Stimulated activated CD4-positive, alpha-beta T cell treated with anti-CD3 and anti-CD28 coated beads, Interleukin-12 subunit alpha, Interleukin-12 subunit beta, amount 100 ng/mL, for 4 hours (primary cell): ENCODE data around the gene FAM124A.

Experiments
- DNase-seq: peaks from one replicate; pipeline ENCODE4 v3.0.0-alpha.2; 2020

Gene FAM124A

GRCh38 chr13:51311957-51312520, 89.8 kb downstream of the FAM124A start:
- no peak for DNase-seq

GRCh38 chr13:51313619-51314018, 91.4 kb downstream of the FAM124A start:
- no peak for DNase-seq

- DNase-seq: no peak
These were observed 95.1 kb downstream of the FAM124A start for GRCh38 chr13:51317262-51317661.

- DNase-seq: no peak
These were observed 95.8 kb downstream of the FAM124A start for GRCh38 chr13:51318015-51318414.

- no peak for DNase-seq
These were observed 96.7 kb downstream of the FAM124A start for GRCh38 chr13:51318876-51319275.

GRCh38 chr13:51321836-51322235, 99.6 kb downstream of the FAM124A start:
- no peak for DNase-seq

GRCh38 chr13:51322826-51323225, 100.6 kb downstream of the FAM124A start:
- DNase-seq: no peak

GRCh38 chr13:51323824-51324511, 101.8 kb downstream of the FAM124A start:
- DNase-seq: no peak

- no peak for DNase-seq
These were observed 102.7 kb downstream of the FAM124A start for GRCh38 chr13:51324714-51325420.

- no peak for DNase-seq
These were observed 103.6 kb downstream of the FAM124A start for GRCh38 chr13:51325837-51326236.

- DNase-seq: no peak
These were observed 104.6 kb downstream of the FAM124A start for GRCh38 chr13:51326777-51327176.

GRCh38 chr13:51327961-51328360, 105.8 kb downstream of the FAM124A start:
- DNase-seq: no peak

GRCh38 chr13:51328488-51328887, 106.3 kb downstream of the FAM124A start:
- DNase-seq: no peak

- no peak for DNase-seq
These were observed 107.4 kb downstream of the FAM124A start for GRCh38 chr13:51329606-51330005.

GRCh38 chr13:51330791-51331190, 108.6 kb downstream of the FAM124A start:
- no peak for DNase-seq

GRCh38 chr13:51331354-51331861, 109.2 kb downstream of the FAM124A start:
- no peak for DNase-seq

- no peak for DNase-seq
These were observed 110.6 kb downstream of the FAM124A start for GRCh38 chr13:51332566-51333361.

- DNase-seq: no peak
These were observed 111.2 kb downstream of the FAM124A start for GRCh38 chr13:51333421-51333820.

- no peak for DNase-seq
These were observed 111.6 kb downstream of the FAM124A start for GRCh38 chr13:51333826-51334225.
